Muscle of arm (tissue), 12 donors: ENCODE data around the gene MAPK8IP3. TPM values are rescaled to one million over a fixed set of nuclear protein-coding genes. Genes with fewer than 3 reads are reported as not detected.
A peak's percentile ranks its signal among the peaks of the same experiment; 100 is the strongest.
"Not testable (repeated sequence)": the region's sequence is repeated elsewhere in the genome, so short reads cannot be mapped to it uniquely, and the experiment has no call there.

Experiments used
- DNase-seq: peaks from one replicate; pipeline ENCODE4 v3.0.0-alpha.2; 2013
- polyA plus RNA-seq, 12 donors: library from polyadenylated mRNA; unstranded; fragments of 120-200 nt; gene quantifications; one replicate each; pipeline ENCODE4 v1.2.1, GENCODE V29; 2013; ENCODE audit not compliant: insufficient read length in 12 of 12

The MAPK8IP3 gene
- polyA plus RNA-seq, 12 donors, result 27.6 to 108 (median 42.7) TPM; not detected in 1

DNA sequence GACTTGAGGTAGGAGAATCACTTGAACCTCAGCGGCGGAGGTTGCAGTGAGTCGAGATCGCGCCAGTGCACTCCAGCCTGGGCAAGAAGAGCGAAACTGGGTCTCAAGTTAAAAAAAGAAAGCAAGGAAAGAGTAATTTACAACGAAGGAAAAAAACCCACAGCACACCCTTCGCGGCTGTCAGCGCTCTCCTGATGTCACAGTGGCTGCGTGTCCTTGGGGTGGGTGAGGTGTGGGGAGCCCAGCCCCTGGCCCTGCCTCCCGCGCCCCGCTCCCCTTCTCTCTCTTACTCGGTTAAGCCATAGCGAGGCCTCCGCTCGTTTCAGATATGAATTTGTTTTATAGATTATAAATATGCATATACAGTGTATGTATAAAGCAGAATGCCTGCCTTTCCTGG, 28.7 kb upstream of the MAPK8IP3 start:
- DNase-seq, result no peak

DNA sequence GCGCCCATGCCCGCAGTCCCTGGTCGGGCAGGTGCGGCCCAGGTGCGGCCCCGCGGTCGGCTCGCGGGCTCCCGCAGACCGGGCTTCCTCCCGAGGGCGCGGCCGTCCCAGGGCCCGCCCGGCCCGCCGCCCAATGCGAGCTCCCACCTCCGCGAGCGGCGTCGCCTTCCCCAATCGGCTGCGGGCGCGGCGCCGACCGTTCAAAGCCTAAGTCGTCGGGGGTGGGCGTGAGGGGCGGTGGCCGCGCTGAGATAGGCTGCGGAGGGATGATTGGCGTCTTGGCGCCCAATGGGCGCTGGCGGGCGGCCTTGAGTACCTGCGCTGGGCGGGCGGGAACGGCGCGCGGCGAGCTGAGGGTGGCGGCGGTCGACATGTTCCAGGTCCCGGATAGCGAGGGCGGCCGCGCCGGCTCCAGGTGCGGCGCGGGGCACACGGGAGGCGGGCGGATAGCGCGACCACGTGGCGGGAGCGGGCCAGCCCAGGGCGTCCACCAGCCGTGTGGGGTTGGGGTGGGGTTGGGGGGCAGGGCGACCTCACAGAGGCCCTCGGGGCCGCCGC, 28.0 kb upstream of the MAPK8IP3 start, which contains the start of gene JPT2:
Gene JPT2, plus strand, starts transcription at position 338 of the 558 bp plus-strand sequence. Its CDS starts 34 bp downstream, at position 372.
- DNase-seq, result peak; percentile 96

DNA sequence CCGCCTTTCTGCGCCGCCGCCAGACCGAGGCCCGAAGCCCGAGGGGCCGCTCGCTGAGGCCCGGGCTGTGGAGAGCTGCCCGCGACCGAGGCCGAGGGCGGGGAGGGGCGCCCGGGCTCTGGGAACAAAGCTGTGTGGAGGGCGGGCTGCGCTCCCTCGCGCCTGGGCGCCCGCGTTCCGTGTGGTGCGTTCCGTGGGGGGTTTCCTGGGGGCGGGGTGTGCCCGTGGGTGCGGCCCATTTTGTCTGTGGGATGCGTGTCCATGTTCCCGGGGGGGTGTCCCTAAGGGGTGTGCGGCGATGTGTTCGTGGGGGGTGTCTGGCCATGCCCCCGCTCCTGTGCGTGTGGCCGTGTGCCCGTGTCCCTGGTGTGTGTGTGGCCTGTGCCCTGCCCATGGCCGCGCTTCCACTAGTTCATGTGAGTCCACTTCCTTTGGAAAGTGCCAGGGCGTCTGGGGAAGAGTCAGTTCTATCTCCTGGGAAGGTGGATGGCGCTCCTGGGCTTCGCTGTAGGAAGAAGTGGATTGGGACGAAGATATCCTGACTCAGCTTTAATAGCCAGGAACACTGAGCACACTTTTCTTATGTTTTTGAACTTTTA, 27.4 kb upstream of the MAPK8IP3 start:
- peak; percentile 11 for DNase-seq

DNA sequence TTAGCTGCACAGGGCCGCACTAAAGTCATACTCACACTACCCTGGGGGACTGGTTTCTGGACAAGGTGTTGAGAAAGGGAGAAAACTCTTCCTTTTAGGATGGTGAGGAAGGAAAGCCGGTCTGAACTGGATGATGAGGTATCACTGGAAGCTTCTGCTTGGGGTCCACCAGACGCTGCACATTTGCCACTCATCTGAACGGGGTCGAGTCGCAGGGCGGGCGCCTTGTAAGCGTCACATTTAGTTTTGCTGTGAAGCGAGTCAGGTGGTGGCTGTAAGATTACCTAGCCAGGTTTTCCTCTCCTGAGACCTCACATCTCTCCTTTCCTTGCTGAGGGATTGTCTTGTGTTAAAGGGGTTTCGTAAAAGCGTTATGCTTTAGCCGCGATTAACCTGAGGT, 25.6 kb upstream of the MAPK8IP3 start:
- no peak for DNase-seq

DNA sequence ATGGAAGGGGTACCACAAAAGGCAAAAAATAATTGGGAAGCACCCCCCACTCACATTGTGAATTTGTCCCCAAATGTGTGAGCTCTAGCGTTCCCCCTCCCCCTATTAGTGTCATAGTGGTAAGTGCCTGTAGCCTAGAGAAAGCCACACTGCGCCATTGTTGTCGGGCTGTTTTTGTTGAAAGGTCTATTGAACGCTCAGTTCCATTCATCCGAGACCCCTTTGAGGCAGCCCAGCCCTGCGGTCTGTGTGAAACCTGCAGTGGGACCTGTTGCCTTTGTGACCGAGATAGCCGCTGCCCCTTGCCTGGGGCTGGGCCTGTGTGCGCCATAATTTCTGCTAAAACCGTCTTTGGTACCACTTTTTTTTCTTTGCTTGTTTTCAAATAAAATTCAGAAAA, 25.0 kb upstream of the MAPK8IP3 start:
- no peak for DNase-seq

DNA sequence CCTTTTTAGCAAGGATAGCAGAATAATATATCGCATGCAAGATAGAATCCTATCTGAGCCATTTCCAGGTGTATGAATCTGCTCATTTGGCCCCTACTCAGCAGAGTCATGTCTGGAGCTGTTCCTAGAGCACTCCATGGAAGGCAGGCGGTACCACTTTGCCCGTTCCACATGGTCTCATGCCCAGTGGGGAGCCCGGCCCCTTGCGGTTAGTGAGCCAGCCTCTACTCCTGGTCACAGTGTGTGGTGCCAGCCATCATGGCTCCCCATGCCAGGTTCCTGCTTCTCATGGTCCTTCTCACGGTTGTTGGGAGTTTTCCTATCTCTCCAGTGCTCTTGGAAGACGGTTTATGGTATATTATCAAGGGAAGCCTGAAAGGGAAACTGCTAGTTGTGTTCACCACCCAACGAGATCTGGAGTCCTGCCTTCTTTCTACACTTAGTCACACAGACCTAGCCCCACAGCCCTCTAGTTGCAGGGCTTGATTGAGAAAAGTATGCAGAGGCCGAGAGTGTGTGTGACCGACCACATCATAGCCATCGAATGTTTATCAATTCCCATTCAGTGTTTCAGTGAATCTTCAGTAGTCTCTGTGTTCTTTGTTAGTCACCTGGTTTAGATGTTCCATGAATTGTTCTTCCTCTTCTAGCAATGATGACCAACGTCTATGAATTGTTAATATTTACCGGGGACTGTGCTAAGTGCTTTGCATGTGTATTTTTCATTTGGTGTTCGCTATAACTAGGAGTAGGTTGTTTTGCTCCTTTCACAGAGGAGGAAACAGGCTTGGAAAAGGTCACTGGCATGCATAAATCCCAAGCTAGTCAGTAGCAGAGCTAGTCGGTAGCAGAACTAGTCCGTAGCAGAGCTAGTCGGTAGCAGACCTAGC, 18.3 kb upstream of the MAPK8IP3 start:
- DNase-seq, result no peak

- DNase-seq, result no peak
These were observed 17.0 kb upstream of the MAPK8IP3 start for GRCh38 chr16:1688807-1689560.

DNA sequence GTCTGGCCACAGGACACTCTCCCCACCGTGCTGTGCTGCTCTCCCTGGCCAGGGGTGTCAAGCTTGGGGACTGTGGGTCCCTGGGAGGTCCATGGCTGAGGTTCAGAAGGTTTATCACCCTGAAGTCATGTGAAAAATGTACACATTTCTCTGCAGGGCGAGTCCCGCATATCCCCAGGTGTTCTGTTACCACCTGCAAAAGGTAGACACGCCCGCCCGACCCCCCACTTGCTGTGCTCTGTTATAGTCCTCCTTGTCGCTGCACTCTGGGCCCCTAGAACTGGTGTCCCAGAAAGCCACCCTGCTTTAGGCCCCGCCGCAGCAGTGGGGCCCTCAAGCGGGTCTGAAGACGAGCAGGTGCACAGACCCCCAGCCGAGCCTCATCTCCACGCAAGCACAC, 16.1 kb upstream of the MAPK8IP3 start:
- DNase-seq, result no peak

- DNase-seq, result no peak
These were observed 15.2 kb upstream of the MAPK8IP3 start for GRCh38 chr16:1690810-1691209.

- no peak for DNase-seq
These were observed 14.7 kb upstream of the MAPK8IP3 start for GRCh38 chr16:1691276-1691675.

DNA sequence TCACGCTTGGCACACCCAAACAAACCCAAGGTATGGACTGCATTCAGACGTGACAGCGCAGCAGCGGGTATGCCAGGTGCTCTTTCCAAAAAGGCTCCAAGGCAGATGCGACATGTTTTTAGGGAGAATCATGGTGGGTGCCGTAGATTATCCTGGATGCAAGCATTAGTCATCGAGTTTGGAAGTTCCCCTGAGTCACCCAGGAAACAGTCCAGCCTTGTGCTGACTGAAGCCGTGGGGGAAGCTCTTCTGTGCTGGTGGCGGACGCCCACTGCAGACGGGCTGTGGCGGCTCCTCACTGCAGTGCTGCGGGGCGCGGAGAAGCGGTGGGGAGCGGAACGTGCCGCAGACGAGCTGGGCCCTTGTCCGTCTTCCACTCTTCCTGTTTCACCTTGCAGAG, 14.0 kb upstream of the MAPK8IP3 start:
- no peak for DNase-seq

- DNase-seq, result no peak
These were observed 9.1 kb upstream of the MAPK8IP3 start for GRCh38 chr16:1696863-1697262.

DNA sequence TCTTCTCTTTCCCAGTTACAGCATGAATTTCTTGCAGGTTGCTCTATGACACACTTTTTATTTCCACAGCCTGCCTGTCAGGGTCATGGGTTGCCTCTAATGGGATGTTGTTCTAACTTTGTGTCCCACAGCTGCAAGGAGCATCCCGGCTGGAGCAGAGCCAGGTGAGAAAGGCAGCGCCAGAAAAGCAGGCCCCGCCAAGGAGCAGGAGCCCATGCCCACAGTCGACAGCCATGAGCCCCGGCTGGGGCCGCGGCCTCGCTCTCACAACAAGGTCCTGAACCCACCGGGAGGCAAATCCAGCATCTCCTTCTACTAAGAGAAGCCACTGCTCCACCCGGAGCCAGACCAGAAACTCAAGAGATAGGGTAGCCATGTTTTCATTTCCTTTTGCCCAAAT, 7.3 kb upstream of the MAPK8IP3 start:
- DNase-seq, result no peak

GRCh38 chr16:1700246-1700645, 5.7 kb upstream of the MAPK8IP3 start:
- no peak for DNase-seq

GRCh38 chr16:1701216-1701878, 4.6 kb upstream of the MAPK8IP3 start:
- no peak for DNase-seq

- DNase-seq, result not testable (repeated sequence)
These were observed 689 bp upstream of the MAPK8IP3 start for GRCh38 chr16:1705324-1705687.

DNA sequence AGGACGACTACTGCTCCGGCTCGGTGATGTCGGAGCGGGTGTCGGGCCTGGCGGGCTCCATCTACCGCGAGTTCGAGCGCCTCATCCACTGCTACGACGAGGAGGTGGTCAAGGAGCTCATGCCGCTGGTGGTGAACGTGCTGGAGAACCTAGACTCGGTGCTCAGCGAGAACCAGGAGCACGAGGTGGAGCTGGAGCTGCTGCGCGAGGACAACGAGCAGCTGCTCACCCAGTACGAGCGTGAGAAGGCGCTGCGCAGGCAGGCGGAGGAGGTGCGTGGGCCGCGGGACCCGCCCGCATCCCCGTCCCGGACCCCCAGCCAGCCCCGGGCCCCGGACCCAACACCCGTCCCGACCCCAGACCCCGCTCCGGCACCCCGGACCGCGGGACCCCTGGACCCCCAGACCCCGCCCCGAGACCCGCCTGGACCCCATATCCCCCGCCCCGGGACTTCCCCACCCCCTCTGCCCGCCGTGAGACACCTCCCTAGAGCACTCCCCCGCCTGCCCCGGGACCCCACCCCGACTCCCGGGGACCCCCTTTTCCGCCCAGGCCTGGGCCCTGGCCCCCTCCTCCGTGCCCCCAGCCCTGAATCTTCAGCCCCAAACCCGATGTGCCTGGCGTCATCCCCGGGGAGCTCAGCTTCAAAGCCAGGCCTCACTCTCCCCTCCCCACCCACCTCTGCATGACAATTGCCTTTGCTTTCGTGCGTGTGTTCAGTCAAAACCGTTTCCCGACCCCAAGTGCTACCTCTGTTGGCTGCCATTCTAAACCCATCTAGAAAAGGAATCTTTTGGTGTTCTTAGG, 594 bp downstream of the MAPK8IP3 start:
- peak; percentile 15 for DNase-seq

DNA sequence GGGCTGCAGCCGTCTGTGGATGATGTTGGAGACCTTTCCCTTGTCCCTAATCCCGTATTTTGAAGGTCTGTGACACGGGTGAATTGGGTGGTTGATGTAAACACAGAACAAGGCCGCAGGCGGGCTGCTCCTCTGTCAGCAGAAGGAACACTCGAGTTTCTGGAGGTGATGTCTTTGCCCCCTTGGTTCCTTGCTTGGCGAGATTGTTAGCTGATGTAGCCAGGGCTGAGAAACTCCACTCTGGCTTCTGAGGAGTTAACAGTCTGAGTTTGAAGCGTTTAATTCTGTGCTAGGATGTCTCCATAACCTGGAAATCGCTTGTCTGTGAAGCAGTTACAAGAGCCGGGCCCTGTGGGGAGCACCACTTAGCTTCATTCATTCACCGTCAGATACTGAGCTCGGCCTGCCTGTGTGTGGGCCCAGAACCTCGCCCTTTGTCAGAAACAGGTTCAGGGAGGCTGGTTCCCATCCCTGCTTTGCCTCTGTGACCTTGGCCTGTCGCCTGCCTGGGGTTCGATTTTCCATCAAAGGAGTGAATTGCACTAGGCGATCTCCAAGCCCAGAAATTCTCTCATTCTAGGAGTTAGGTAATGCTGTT, 1.3 kb downstream of the MAPK8IP3 start:
- no peak for DNase-seq

- DNase-seq, result no peak
These were observed 2.2 kb downstream of the MAPK8IP3 start for GRCh38 chr16:1708083-1708767.

GRCh38 chr16:1708768-1709180, 2.8 kb downstream of the MAPK8IP3 start:
- DNase-seq, result no peak
